Esophagus mucosa (tissue), 1 donor: ENCODE measurements around the gene JRKL. TPM values are rescaled to one million over a fixed set of nuclear protein-coding genes. Genes with fewer than 3 reads are reported as not detected.
"Not testable (repeated sequence)": the region's sequence is repeated elsewhere in the genome, so short reads cannot be mapped to it uniquely, and the experiment has no call there.

Experiments used
- ATAC-seq: fragments of 200-7000 bp; cut with Tn5 transposase; one replicate; pipeline ENCODE4 v1.9.1; 2020
- total RNA-seq: library from RNA; stranded (reverse); gene quantifications from one replicate; pipeline ENCODE4 v1.2.4, GENCODE V29; 2023
- donor health status: DM: yes; HTN: yes; CAD: no.

The JRKL gene
- total RNA-seq, 1 donor from 2014 or later = 4.1 TPM

DNA sequence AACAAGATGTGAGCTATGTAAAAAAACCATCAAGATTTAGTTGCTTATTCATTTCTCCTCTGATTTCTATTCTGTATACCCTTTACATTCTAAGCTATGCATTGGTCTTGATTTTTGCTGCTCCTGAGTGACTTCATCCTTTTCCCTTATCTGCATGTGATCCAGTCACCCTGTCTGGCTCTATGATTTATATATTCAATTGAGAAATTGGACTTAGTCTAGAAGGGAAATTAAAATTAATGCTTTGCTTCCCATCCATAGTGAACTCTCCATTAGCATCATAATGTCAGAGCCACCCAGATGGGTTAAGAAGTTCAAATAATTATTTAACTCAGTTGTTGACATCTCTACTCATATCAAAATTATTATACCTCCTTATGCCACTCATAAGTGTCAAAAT, 5.0 kb downstream of the JRKL start:
- no peak for ATAC-seq

GRCh38 chr11:96396637-96397036, 6.8 kb downstream of the JRKL start:
- ATAC-seq = no peak

DNA sequence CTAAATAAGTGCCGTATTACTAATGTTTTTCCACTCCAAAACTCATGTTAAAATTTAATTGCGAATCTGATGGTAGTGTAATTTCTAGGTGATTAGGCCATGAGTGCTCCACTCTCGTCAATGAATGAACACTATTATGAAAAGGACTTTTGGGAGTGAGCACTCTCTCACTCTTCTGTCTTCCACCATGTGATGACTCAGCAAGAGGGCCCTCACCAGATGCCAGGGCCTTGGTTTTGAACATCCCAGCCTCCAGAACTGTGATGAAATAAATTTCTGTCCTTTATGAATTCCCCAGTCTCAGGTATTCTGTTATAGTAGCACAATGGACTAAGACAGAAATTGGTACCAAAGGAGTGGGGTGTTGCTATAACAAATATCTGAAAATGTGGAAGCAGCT, 8.1 kb downstream of the JRKL start:
- ATAC-seq = no peak

- ATAC-seq = no peak
These were observed 10.9 kb downstream of the JRKL start for GRCh38 chr11:96400697-96401096.

GRCh38 chr11:96411412-96411811, 21.6 kb downstream of the JRKL start:
- ATAC-seq = not testable (repeated sequence)

GRCh38 chr11:96412761-96413381, 23.1 kb downstream of the JRKL start:
- ATAC-seq = no peak

DNA sequence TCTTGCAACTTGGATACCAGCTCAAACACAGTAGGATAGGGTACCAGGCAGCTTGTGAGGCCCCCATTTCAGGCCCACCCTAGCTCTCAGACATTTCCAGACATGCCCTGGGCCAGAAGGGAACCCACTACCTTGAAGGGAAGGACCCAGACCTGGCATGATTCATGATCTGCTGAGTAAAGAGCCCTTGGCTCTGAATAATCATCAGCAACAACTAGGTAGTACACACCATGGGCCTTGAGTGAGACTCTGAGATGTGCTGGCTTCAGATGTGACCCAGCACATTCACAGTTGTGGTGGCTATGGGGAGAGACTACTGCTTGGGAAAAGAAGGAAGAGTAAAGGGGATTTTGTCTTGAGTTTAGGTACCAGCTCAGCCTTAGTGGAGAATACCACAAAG, 23.6 kb downstream of the JRKL start:
- ATAC-seq = no peak

DNA sequence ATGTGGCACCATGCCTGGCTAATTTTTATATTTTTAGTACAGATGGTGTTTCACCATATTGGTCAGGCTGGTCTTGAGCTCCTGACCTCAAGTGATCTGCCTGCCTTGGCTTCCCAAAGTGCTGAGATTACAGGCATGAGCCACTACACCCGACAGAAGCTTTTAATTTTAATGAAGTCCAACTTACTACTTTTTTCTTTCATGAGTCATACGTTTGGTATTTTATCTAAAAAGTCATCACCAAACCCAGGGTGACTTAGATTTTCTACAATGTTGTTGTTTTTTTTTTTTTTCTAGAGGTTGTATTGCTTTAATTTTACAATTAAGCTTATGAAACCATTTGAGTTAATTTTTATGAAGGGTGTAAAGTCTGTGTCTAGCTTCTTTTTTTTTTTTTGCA, 34.9 kb downstream of the JRKL start:
- ATAC-seq = no peak

DNA sequence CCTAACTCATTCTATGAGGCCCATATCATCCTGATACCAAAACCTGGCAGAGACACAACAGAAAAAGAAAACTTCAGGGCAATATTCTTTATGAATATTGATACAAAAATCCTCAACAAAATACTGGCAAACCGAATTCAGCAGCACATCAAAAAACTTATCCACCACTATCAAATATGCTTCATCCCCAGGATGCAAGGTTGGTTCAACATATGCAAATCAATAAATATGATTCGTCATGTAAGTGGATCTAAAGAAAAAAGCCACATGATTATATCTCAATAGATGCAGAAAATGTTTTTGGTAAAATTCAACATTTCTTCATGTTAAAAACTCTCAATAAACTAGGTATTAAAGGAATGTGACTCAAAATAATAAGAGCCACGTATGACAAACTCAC, 40.9 kb downstream of the JRKL start:
- ATAC-seq = no peak

GRCh38 chr11:96432654-96433053, 42.8 kb downstream of the JRKL start:
- not testable (repeated sequence) for ATAC-seq

Other genes starting within 250 kb of the JRKL start
- gene MAML2, start 46.8 kb upstream of the JRKL start, total RNA-seq = 4.5 TPM
- gene CCDC82, start 101 bp upstream of the JRKL start, total RNA-seq = 5.3 TPM